Lower leg skin (tissue), 3 donors: ENCODE measurements around the gene TP53TG3E.
"Not testable (repeated sequence)": the region's sequence is repeated elsewhere in the genome, so short reads cannot be mapped to it uniquely, and the experiment has no call there.

Source experiments
- POLR2A ChIP-seq, 2 donors: fragments of 450-650 bp; IDR thresholded peaks; one replicate each; pipeline ENCODE4 v1.6.1; 2016 to 2017; ENCODE audit warnings: antibody characterized with exemption in 2 of 2, mild to moderate bottlenecking in 1 of 2, moderate library complexity in 1 of 2
- TF ChIP-seq, protein P1 (sequence below), 3 donors: fragments of 450-650 bp; IDR thresholded peaks; one replicate each; pipeline ENCODE4 v1.5.1; 2016; ENCODE audit warnings: antibody characterized with exemption in 3 of 3, mild to moderate bottlenecking in 3 of 3, moderate library complexity in 2 of 3

DNA sequence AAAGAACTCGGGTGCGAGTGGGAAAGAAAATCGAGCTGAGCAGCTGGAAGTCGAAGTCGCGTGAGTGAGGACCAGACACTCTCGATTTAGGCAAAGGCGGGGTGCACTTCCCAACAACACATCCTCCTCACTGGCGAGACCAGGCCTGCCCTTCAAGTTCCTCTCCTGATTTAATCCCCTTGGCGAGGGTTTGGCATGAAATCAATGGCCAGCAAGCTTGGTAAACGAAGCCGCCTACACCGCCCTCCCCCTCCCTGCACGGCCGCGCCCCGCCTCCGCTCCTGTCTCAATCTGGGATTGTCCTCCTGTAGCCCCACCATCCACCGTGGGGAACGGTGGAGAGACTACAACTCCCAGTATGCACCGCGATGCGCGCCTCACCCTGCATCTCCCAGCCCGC is at the start of gene TP53TG3E:
- TF ChIP-seq, protein P1, sequence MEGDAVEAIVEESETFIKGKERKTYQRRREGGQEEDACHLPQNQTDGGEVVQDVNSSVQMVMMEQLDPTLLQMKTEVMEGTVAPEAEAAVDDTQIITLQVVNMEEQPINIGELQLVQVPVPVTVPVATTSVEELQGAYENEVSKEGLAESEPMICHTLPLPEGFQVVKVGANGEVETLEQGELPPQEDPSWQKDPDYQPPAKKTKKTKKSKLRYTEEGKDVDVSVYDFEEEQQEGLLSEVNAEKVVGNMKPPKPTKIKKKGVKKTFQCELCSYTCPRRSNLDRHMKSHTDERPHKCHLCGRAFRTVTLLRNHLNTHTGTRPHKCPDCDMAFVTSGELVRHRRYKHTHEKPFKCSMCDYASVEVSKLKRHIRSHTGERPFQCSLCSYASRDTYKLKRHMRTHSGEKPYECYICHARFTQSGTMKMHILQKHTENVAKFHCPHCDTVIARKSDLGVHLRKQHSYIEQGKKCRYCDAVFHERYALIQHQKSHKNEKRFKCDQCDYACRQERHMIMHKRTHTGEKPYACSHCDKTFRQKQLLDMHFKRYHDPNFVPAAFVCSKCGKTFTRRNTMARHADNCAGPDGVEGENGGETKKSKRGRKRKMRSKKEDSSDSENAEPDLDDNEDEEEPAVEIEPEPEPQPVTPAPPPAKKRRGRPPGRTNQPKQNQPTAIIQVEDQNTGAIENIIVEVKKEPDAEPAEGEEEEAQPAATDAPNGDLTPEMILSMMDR (IDR thresholded peaks at IDR 0.05) = not testable (repeated sequence)
- not testable (repeated sequence) for TF ChIP-seq POLR2A (IDR thresholded peaks at IDR 0.05)
